OCI-LY3 (cell line): ENCODE results near the gene FAT1.

Experiments used
- H2AFZ ChIP-seq: fragments of 200-600, 300-600 bp; shearing (Covaris generic); 2 replicates; pipeline ENCODE4 v1.6.0; 2014; ENCODE audit warnings: antibody characterized with exemption, low read depth, low read length
- H3K27ac ChIP-seq: fragments of 200-600, 300-600 bp; sonication (generic); 2 replicates; pipeline ENCODE4 v1.5.1; 2014; ENCODE audit warnings: mild to moderate bottlenecking, low read length, moderate library complexity, mixed read lengths
- H3K27me3 ChIP-seq: fragments of 200-600, 300-600 bp; sonication (generic); 2 replicates; pipeline ENCODE4 v1.6.1; 2014; ENCODE audit warnings: low read depth, low read length, mixed read lengths
- H3K36me3 ChIP-seq: fragments of 200-600, 300-600 bp; sonication (generic); replicated peaks from 2 replicates; pipeline ENCODE3; 2014; ENCODE audit warnings: low read depth, low read length, mixed read lengths
- H3K4me1 ChIP-seq: fragments of 300-600, 200-600 bp; sonication (generic); 2 replicates; pipeline ENCODE4 v1.6.1; 2014; ENCODE audit warnings: low read length, mixed read lengths
- H3K4me2 ChIP-seq: fragments of 200-600, 300-600 bp; sonication (generic); 2 replicates; pipeline ENCODE4 v1.6.1; 2014; ENCODE audit warnings: low read length, mixed read lengths
- H3K4me3 ChIP-seq: fragments of 300-600, 200-600 bp; sonication (generic); 2 replicates; pipeline ENCODE4 v1.5.1; 2014; ENCODE audit warnings: antibody characterized with exemption, mild to moderate bottlenecking, low read length, moderate library complexity
- H3K79me2 ChIP-seq: fragments of 300-600, 200-600 bp; shearing (Covaris generic); 2 replicates; pipeline ENCODE4 v1.6.1; 2014; ENCODE audit warnings: mild to moderate bottlenecking, low read length, mixed read lengths
- H3K9ac ChIP-seq: fragments of 300-600, 200-600 bp; shearing (Covaris generic); 2 replicates; pipeline ENCODE4 v1.6.0; 2014; ENCODE audit warnings: mild to moderate bottlenecking, low read length, moderate library complexity
- H3K9me3 ChIP-seq: fragments of 200-600, 300-600 bp; shearing (Covaris generic); 2 replicates; pipeline ENCODE4 v1.6.1; 2014; ENCODE audit warnings: low read length, mixed read lengths; ENCODE audit not compliant: insufficient read depth
- H4K20me1 ChIP-seq: fragments of 200-600, 300-600 bp; sonication (generic); 2 replicates; pipeline ENCODE4 v1.6.1; 2016; ENCODE audit warnings: low read length, mixed read lengths; ENCODE audit not compliant: insufficient read depth
- EZH2phosphoT487 ChIP-seq: fragments of 200-600 bp; shearing (Covaris generic); IDR thresholded peaks from 2 replicates; pipeline ENCODE4 v1.6.1; 2018; ENCODE audit warnings: antibody characterized with exemption, mixed run types, low read depth
- TF ChIP-seq, protein P1 (sequence below): fragments of 200-600, 300-600 bp; sonication (generic); IDR thresholded peaks from 2 replicates; pipeline ENCODE4 v1.5.1; 2014; ENCODE audit warnings: antibody characterized with exemption, low read length, low read depth

Gene FAT1

DNA sequence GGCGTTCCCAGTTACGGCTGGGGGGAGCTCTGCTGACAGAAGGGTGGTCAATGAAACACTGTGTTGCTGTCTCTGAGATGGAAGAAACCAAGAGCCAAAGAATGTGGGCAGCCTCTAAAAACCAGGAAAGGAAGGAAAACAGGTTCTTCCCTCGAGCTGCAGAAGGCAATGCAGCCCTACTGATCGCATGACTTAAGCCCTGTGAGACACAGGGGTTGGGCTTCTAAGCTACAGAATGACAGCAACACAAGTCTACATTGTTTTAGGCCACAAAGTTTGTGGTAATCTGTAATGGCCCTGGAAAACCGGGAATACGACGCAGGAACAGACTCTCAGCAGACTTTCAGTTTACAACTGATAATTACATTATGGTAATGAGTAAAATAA is 130.1 kb downstream of the FAT1 start:
- H3K36me3 ChIP-seq, result no peaks in the 10 kb centered on the region
- H4K20me1 ChIP-seq, result no peaks in the 10 kb centered on the region
- TF ChIP-seq, protein P1, sequence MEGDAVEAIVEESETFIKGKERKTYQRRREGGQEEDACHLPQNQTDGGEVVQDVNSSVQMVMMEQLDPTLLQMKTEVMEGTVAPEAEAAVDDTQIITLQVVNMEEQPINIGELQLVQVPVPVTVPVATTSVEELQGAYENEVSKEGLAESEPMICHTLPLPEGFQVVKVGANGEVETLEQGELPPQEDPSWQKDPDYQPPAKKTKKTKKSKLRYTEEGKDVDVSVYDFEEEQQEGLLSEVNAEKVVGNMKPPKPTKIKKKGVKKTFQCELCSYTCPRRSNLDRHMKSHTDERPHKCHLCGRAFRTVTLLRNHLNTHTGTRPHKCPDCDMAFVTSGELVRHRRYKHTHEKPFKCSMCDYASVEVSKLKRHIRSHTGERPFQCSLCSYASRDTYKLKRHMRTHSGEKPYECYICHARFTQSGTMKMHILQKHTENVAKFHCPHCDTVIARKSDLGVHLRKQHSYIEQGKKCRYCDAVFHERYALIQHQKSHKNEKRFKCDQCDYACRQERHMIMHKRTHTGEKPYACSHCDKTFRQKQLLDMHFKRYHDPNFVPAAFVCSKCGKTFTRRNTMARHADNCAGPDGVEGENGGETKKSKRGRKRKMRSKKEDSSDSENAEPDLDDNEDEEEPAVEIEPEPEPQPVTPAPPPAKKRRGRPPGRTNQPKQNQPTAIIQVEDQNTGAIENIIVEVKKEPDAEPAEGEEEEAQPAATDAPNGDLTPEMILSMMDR, result no peak
- TF ChIP-seq EZH2phosphoT487, result no peak

DNA sequence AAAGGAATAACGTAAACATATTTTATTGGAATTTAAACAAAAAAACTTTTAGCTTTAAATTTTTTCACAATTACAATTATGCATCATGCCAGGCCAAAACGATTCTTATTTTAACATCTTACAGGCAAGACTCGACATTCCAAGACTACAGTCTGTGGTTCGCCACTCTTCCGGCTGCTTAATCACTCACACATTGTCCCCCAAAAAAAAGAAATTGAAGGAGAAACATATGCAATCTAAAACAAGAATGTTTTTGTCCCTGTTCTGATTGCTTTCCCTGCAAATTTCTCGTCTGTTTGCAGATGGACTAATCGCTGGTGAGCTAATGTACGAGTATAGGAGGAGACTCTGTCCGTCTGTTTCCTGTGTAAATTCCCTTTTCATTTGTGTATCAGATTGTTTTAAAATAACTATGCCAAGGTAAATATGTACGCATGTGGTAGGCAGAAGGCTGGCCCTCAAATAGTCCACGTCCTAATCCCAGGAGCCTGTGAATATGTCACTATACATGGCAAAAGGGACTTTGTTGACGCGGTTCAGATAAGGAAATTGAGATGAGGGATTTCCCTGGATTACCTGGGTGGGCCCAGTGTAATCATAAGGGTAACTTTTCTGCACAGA is 130.6 kb downstream of the FAT1 start:
- Histone ChIP-seq H3K4me3 (no peak overlapping the region), H3K36me3 (no peaks in the 10 kb centered on the region), H3K4me2 (no peak overlapping the region), H3K4me1 (no peaks in the 10 kb centered on the region), H3K27me3 (no peaks in the 10 kb centered on the region), H4K20me1 (no peaks in the 10 kb centered on the region), H3K27ac (no peak overlapping the region), H2AFZ (no peak overlapping the region), H3K79me2 (no peaks in the 10 kb centered on the region), H3K9ac (no peak overlapping the region), H3K9me3 (no peaks in the 10 kb centered on the region)
- no peak for TF ChIP-seq EZH2phosphoT487
- TF ChIP-seq, protein P1, result no peak

More for the DNA sequence above, 130.1 kb downstream of the FAT1 start:
- Histone ChIP-seq H3K4me1 (no peaks in the 10 kb centered on the region), H3K79me2 (no peaks in the 10 kb centered on the region), H3K4me3 (no peak overlapping the region), H3K27me3 (no peaks in the 10 kb centered on the region), H3K9ac (no peak overlapping the region), H3K4me2 (no peak overlapping the region), H3K27ac (no peak overlapping the region), H2AFZ (no peak overlapping the region), H3K9me3 (no peaks in the 10 kb centered on the region)

DNA sequence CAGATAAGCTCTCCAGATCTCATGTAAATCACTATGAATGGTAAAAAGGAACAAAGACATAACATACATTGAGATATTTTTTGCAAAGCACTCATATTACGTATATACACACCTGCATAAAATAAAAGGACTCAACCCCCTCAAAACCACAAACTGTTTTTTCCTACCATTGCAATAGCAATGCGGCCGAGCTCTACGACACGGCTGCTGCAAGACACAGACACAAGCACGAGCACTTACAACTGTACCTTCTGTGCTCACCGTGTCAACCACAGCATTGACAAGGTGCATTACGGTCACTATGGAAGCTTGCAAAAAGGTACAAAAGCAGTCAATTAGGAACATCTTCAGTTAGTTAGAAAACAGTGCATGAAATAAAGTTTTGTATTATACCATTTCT is 131.2 kb downstream of the FAT1 start:
- H2AFZ ChIP-seq, result no peak overlapping the region
- H3K79me2 ChIP-seq, result no peaks in the 10 kb centered on the region
- no peaks in the 10 kb centered on the region for H3K4me1 ChIP-seq
- H4K20me1 ChIP-seq, result no peaks in the 10 kb centered on the region
- H3K9ac ChIP-seq, result no peak overlapping the region
- TF ChIP-seq, protein P1, result no peak
- TF ChIP-seq EZH2phosphoT487, result no peak
- no peaks in the 10 kb centered on the region for H3K9me3 ChIP-seq
- no peaks in the 10 kb centered on the region for H3K36me3 ChIP-seq
- no peaks in the 10 kb centered on the region for H3K27me3 ChIP-seq
- no peak overlapping the region for H3K4me3 ChIP-seq
- no peak overlapping the region for H3K27ac ChIP-seq
- no peak overlapping the region for H3K4me2 ChIP-seq

DNA sequence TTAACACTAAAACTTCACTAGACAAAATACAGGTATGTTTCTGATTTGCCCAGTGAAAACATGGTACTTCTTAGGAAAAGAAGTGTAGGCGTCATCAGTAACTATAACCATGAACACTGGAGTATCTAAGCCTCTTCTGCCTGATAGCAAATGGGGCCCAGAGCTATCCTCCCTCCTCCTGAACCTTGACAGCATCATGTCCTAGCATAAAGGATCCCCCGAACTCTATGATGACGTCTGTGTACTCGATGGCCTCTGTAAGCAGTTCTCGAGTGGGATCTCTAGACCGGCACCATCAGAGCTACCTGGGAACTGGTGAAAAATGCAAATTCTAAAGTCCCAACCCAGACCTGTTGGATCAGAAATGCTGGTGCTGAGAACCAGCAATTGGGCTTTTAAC is 132.0 kb downstream of the FAT1 start:
- Histone ChIP-seq H3K4me1 (no peaks in the 10 kb centered on the region), H3K4me2 (no peak overlapping the region), H3K27me3 (no peaks in the 10 kb centered on the region), H3K4me3 (no peak overlapping the region), H3K79me2 (no peaks in the 10 kb centered on the region), H3K36me3 (no peaks in the 10 kb centered on the region), H3K27ac (no peak overlapping the region), H2AFZ (no peak overlapping the region), H3K9me3 (no peaks in the 10 kb centered on the region), H3K9ac (no peak overlapping the region), H4K20me1 (no peaks in the 10 kb centered on the region)
- TF ChIP-seq, protein P1, result no peak
- no peak for TF ChIP-seq EZH2phosphoT487
